ENCODE results near the gene TECTB.

- no peak for TF ChIP-seq CTCF (IDR thresholded peaks at IDR 0.05)
- TF ChIP-seq POLR2A (IDR thresholded peaks at IDR 0.05) = no peak
Observed at GRCh38 chr10:112335111-112335867, 52.1 kb downstream of the TECTB start.

Data from esophagus squamous epithelium (tissue), 4 donors.